PC-3 (cell line): ENCODE measurements around the gene IL31RA.

Experiments used
- EZH2 ChIP-seq: fragments of 300-600 bp; sonication (generic); IDR thresholded peaks from one replicate; pipeline ENCODE4 v1.6.1; 2017; ENCODE audit warnings: antibody characterized with exemption, mild to moderate bottlenecking, low read length; ENCODE audit not compliant: unreplicated experiment
- EZH2phosphoT487 ChIP-seq: fragments of 300-600 bp; sonication (generic); IDR thresholded peaks from 2 replicates; pipeline ENCODE4 v1.6.1; 2018; ENCODE audit warnings: mild to moderate bottlenecking, antibody characterized with exemption, low read length, borderline replicate concordance
- TF ChIP-seq, protein P1 (sequence below): fragments of 300-600 bp; sonication (generic); conservative IDR thresholded peaks from 2 replicates; pipeline ENCODE4 v1.5.1; 2017; ENCODE audit warnings: antibody characterized with exemption, low read depth, mild to moderate bottlenecking, low read length

DNA sequence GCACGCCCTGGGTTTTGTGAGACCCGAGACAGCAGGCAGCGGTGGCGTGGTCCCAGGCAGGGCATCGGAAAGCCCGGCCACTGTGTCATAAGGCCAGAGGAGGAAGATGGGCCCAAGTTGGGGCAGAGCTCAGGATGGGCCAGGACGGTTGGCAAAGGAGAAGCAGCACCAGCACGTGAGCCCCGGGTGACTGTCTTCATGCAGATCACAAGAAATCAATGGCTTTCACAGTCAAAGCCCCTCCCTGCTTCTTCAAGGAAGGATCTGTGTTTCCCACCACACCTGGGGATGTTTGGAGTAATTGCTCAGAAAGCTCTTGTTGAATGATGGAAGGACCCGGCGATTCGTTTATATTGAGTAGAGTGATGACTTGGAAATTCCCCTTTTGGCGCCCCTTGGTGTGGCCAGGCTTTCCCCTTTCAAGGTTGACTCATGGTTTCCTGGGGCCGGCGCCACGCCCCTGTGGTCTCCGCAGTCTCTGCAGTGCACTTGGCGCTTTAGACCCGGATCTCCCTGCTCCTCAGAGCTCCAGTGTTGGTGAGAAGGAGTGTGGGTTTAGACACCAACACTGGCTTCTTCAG is 52.1 kb downstream of the IL31RA start:
- TF ChIP-seq, protein P1, sequence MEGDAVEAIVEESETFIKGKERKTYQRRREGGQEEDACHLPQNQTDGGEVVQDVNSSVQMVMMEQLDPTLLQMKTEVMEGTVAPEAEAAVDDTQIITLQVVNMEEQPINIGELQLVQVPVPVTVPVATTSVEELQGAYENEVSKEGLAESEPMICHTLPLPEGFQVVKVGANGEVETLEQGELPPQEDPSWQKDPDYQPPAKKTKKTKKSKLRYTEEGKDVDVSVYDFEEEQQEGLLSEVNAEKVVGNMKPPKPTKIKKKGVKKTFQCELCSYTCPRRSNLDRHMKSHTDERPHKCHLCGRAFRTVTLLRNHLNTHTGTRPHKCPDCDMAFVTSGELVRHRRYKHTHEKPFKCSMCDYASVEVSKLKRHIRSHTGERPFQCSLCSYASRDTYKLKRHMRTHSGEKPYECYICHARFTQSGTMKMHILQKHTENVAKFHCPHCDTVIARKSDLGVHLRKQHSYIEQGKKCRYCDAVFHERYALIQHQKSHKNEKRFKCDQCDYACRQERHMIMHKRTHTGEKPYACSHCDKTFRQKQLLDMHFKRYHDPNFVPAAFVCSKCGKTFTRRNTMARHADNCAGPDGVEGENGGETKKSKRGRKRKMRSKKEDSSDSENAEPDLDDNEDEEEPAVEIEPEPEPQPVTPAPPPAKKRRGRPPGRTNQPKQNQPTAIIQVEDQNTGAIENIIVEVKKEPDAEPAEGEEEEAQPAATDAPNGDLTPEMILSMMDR: no peak
- TF ChIP-seq EZH2: no peak
- no peak for TF ChIP-seq EZH2phosphoT487
